HCT116 (cell line): ENCODE data around the gene LPAR5. TPM values are rescaled to one million over a fixed set of nuclear protein-coding genes. Genes with fewer than 3 reads are reported as not detected.

ENCODE experiments used
- ATAC-seq: fragments of 200-7000 bp; cut with Tn5 transposase; 2 replicates; pipeline ENCODE4 v1.9.1; 2020; ENCODE audit warnings: mild to moderate bottlenecking, moderate library complexity
- BruUV-seq: library from RNA; stranded (reverse); fragments of 400-500 nt; replicated peaks from 2 replicates; lab custom pipeline; 2021; lab: Mats Ljungman, UMichigan
- CTCF ChIA-PET: fragments of 300-600 bp; sonication (Branson Sonifier 250); formaldehyde crosslinking; loops from one replicate; lab custom pipeline; 2021; ENCODE audit warnings: antibody characterized with exemption; lab: Charles Lee
- POLR2A ChIA-PET: fragments of 300-600, 350-600 bp; sonication (Branson Sonifier 250); formaldehyde crosslinking; loops from one replicate; lab custom pipeline; 2021; ENCODE audit warnings: antibody characterized with exemption; lab: Charles Lee
- RAD21 ChIA-PET, 2 experiments: fragments of 300-600 bp; sonication (Branson Sonifier 250); formaldehyde crosslinking; loops; one replicate each; lab custom pipeline; 2023; ENCODE audit warnings: low total read pairs in 2 of 2; ENCODE audit not compliant: uncharacterized antibody in 2 of 2, unreplicated experiment in 2 of 2, low non-redundant PET in 1 of 2; lab: Charles Lee
- DNase-seq: peaks from one replicate; pipeline ENCODE4 v3.0.0-alpha.2; 2010; ENCODE audit warnings: low read depth, low spot score
- H2AFZ ChIP-seq: fragments of 200-600 bp; shearing (Covaris generic), sonication (generic); 2 replicates; pipeline ENCODE4 v1.6.1; 2017; ENCODE audit warnings: low read depth, mixed run types, mixed read lengths, antibody characterized with exemption, low read length; ENCODE audit not compliant: poor library complexity, severe bottlenecking
- H3K27ac ChIP-seq: 2 replicates; pipeline ENCODE4 v1.5.1; 2012; ENCODE audit warnings: low read depth, low read length
- H3K27me3 ChIP-seq: fragments of 200-600 bp; sonication (generic); 2 replicates; pipeline ENCODE4 v1.6.1; 2016; ENCODE audit warnings: mixed run types, low read length, mixed read lengths; ENCODE audit not compliant: insufficient read depth
- H3K36me3 ChIP-seq, 2 experiments: fragments of 200-500 bp in 1 of 2; fragments of 200-600 bp in 1 of 2; sonication (Bioruptor generic) in 1 of 2; sonication (generic) in 1 of 2; 2 replicates each; pipeline versions ENCODE4 v1.5.1 to v1.6.1; 2014 to 2016; ENCODE audit warnings: low read length in 2 of 2, inconsistent platforms in 1 of 2, mixed read lengths in 1 of 2, mixed run types in 1 of 2; ENCODE audit not compliant: insufficient read depth in 2 of 2, control insufficient read depth in 1 of 2
- H3K4me1 ChIP-seq, 2 experiments: fragments of 200-600 bp in 1 of 2; sonication (generic) in 1 of 2; 2 replicates each; pipeline versions ENCODE4 v1.5.1 to v1.6.1; 2012 to 2017; ENCODE audit warnings: low read length in 2 of 2, inconsistent platforms in 1 of 2, mild to moderate bottlenecking in 1 of 2, mixed read lengths in 1 of 2, mixed run types in 1 of 2, moderate library complexity in 1 of 2; ENCODE audit not compliant: insufficient read depth in 2 of 2, control insufficient read depth in 1 of 2
- H3K4me2 ChIP-seq: fragments of 200-600 bp; sonication (generic); 2 replicates; pipeline ENCODE4 v1.6.1; 2017; ENCODE audit warnings: mixed run types, low read length, mixed read lengths
- H3K4me3 ChIP-seq, 2 experiments: fragments of 200-600 bp in 1 of 2; sonication (generic) in 1 of 2; replicated peaks in 1 of 2; 2 replicates each; pipeline ENCODE4 v1.5.1; 2011 to 2016; ENCODE audit warnings: low read length in 2 of 2, control low read depth in 1 of 2, low read depth in 1 of 2, mild to moderate bottlenecking in 1 of 2, mixed read lengths in 1 of 2, mixed run types in 1 of 2
- H3K79me2 ChIP-seq: fragments of 200-600 bp; sonication (generic); 2 replicates; pipeline ENCODE4 v1.6.1; 2017; ENCODE audit warnings: mild to moderate bottlenecking, mixed run types, low read length, moderate library complexity, mixed read lengths; ENCODE audit not compliant: insufficient read depth
- H3K9ac ChIP-seq: fragments of 200-600 bp; sonication (generic); 2 replicates; pipeline ENCODE4 v1.6.1; 2016; ENCODE audit warnings: low read length, mixed read lengths
- H3K9me2 ChIP-seq: fragments of 200-600 bp; sonication (generic), shearing (Covaris generic); 2 replicates; pipeline ENCODE4 v1.6.1; 2017; ENCODE audit warnings: mixed run types, mild to moderate bottlenecking, moderate library complexity; ENCODE audit not compliant: insufficient read depth
- H3K9me3 ChIP-seq, 2 experiments: fragments of 200-500 bp in 1 of 2; fragments of 200-600 bp in 1 of 2; sonication (Bioruptor generic) in 1 of 2; sonication (generic) in 1 of 2; 2 replicates each; pipeline ENCODE4 v1.6.1; 2014 to 2017; ENCODE audit warnings: low read length in 2 of 2, mixed read lengths in 2 of 2, inconsistent platforms in 1 of 2, low read depth in 1 of 2, mild to moderate bottlenecking in 1 of 2, mixed run types in 1 of 2, moderate library complexity in 1 of 2; ENCODE audit not compliant: control insufficient read depth in 1 of 2, insufficient read depth in 1 of 2
- H4K20me1 ChIP-seq: fragments of 200-600 bp; sonication (generic), shearing (Covaris generic); 2 replicates; pipeline ENCODE4 v1.6.1; 2017; ENCODE audit warnings: mixed run types, mild to moderate bottlenecking, moderate library complexity; ENCODE audit not compliant: insufficient read depth
- CEBPB ChIP-seq: IDR thresholded peaks from 2 replicates; pipeline ENCODE4 v1.6.1; 2012; ENCODE audit warnings: low read depth
- FOSL1 ChIP-seq: IDR thresholded peaks from 2 replicates; pipeline ENCODE4 v1.6.1; 2012; ENCODE audit warnings: low read depth
- RAD21 ChIP-seq: IDR thresholded peaks from 2 replicates; pipeline ENCODE4 v1.6.1; 2012; ENCODE audit warnings: low read depth, mild to moderate bottlenecking
- SIN3A ChIP-seq: IDR thresholded peaks from 2 replicates; pipeline ENCODE4 v1.6.1; 2012; ENCODE audit warnings: low read depth
- TCF7L2 ChIP-seq: IDR thresholded peaks from 2 replicates; pipeline ENCODE4 v1.7.0; 2011; ENCODE audit warnings: borderline replicate concordance, inconsistent platforms; ENCODE audit not compliant: insufficient read depth, insufficient read length; ENCODE audit errors: extremely low read depth
- ZNF274 ChIP-seq: fragments of 200-500 bp; sonication (Bioruptor generic); IDR thresholded peaks from 2 replicates; pipeline ENCODE4 v1.6.1; 2014; ENCODE audit warnings: mild to moderate bottlenecking, low read depth, low read length, inconsistent platforms
- intact Hi-C: fragments of 100-400 bp; cut with micrococcal nuclease; formaldehyde crosslinking; loops from 2 replicates; pipeline ENCODE4 v1.10.0; 2022
- total RNA-seq: library from RNA; stranded (reverse); gene quantifications from one replicate; pipeline ENCODE4 v1.2.1, GENCODE V29; 2021; ENCODE audit not compliant: unreplicated experiment
- TF ChIP-seq, protein P1 (sequence below), 3 experiments: fragments of 200-600 bp in 1 of 3; sonication (generic) in 1 of 3; IDR thresholded peaks in 2 of 3; conservative IDR thresholded peaks in 1 of 3; 2 replicates each; pipeline ENCODE4 v1.5.1; 2012 to 2017; ENCODE audit warnings: low read depth in 2 of 3, low read length in 2 of 3, antibody characterized with exemption in 1 of 3, borderline replicate concordance in 1 of 3, control low read depth in 1 of 3, mild to moderate bottlenecking in 1 of 3, mixed read lengths in 1 of 3, mixed run types in 1 of 3, moderate library complexity in 1 of 3; ENCODE audit not compliant: insufficient read depth in 1 of 3
- TF ChIP-seq, protein P2 (sequence below): IDR thresholded peaks from 2 replicates; pipeline ENCODE4 v1.6.1; 2011; ENCODE audit warnings: mild to moderate bottlenecking, low read length, moderate library complexity; ENCODE audit not compliant: insufficient replicate concordance; ENCODE audit errors: extremely low read depth

Gene LPAR5
- total RNA-seq, 1 experiment from 2014 or later = 5.2 TPM

DNA sequence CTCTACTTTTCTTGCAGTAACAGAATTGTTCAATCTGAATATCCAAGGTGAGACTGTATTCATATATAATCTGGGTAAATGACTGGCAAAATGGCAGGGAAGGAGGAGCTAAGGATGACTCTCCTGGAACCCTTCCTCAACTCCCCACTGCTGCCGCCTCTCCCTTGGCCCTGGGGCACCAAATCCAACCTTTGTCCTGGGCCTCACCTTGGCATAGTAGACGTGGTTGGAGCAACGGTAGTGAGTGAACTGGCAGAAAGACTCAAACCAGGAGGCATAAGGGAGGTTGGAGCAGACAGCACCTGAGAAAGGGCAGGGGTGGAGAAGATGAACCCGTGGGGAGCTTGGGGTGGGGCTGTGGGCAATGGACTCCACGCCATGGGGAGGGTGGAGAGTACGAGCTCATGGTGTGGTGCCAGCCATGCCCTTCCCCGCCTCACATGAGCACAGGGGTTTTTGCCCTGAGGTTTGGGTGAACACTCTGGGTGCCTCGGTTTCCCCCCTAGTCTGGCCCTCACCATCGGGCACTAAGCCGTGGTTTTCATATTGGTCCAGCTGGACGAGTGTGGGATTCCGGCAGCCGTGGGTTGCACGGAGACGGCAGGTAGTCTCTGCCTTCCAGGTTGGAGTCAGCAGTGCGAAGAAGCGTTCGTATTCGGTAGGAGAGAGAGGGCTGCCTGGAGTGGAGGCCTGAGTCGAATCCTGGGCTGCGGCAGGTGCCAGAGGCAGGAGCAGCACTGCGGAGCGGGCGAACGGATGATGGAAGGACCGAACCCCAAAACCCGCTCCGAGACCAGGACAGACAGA lies 10.7 kb upstream of the LPAR5 start:
- H3K9me3 ChIP-seq = peaks cover 0 to 10% of the 10 kb centered on the region in 2 experiments; a peak in 1 of 4 replicates
- BruUV-seq = no TSS peak
- H3K9ac ChIP-seq = no peak overlapping the region
- no peaks in the 10 kb centered on the region for H3K79me2 ChIP-seq
- H2AFZ ChIP-seq = no peak overlapping the region
- no peaks in the 10 kb centered on the region for H3K9me2 ChIP-seq
- RAD21 ChIA-PET = no interaction called here
- no peaks in the 10 kb centered on the region for H4K20me1 ChIP-seq
- intact Hi-C loops = no loop called here
- POLR2A ChIA-PET = no interaction called here
- no peaks in the 10 kb centered on the region for H3K4me1 ChIP-seq
- H3K4me3 ChIP-seq = no peak overlapping the region
- TF ChIP-seq ZNF274 (no peak), FOSL1 (no peak)
- TF ChIP-seq, protein P1, sequence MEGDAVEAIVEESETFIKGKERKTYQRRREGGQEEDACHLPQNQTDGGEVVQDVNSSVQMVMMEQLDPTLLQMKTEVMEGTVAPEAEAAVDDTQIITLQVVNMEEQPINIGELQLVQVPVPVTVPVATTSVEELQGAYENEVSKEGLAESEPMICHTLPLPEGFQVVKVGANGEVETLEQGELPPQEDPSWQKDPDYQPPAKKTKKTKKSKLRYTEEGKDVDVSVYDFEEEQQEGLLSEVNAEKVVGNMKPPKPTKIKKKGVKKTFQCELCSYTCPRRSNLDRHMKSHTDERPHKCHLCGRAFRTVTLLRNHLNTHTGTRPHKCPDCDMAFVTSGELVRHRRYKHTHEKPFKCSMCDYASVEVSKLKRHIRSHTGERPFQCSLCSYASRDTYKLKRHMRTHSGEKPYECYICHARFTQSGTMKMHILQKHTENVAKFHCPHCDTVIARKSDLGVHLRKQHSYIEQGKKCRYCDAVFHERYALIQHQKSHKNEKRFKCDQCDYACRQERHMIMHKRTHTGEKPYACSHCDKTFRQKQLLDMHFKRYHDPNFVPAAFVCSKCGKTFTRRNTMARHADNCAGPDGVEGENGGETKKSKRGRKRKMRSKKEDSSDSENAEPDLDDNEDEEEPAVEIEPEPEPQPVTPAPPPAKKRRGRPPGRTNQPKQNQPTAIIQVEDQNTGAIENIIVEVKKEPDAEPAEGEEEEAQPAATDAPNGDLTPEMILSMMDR (IDR thresholded peaks at IDR 0.05 in 2 of 3, conservative IDR thresholded peaks at IDR 0.05 in 1 of 3; ENCODE audit: borderline replicate concordance in 1 of 3, insufficient read depth in 1 of 3, low read depth in 2 of 3, low read length in 2 of 3) = no peak
- peaks cover 6% of the 10 kb centered on the region; the same call in 1 of the 2 replicates for H3K27me3 ChIP-seq
- no peak overlapping the region for H3K27ac ChIP-seq
- DNase-seq = no peak
- H3K4me2 ChIP-seq = no peak overlapping the region
- H3K36me3 ChIP-seq = peaks cover 4 to 6% of the 10 kb centered on the region in 2 experiments; a peak in 1 of 4 replicates
- no peak for ATAC-seq
- CTCF ChIA-PET = no interaction called here

GRCh38 chr12:6644903-6645302 lies 9.1 kb upstream of the LPAR5 start:
- TF ChIP-seq, protein P2, sequence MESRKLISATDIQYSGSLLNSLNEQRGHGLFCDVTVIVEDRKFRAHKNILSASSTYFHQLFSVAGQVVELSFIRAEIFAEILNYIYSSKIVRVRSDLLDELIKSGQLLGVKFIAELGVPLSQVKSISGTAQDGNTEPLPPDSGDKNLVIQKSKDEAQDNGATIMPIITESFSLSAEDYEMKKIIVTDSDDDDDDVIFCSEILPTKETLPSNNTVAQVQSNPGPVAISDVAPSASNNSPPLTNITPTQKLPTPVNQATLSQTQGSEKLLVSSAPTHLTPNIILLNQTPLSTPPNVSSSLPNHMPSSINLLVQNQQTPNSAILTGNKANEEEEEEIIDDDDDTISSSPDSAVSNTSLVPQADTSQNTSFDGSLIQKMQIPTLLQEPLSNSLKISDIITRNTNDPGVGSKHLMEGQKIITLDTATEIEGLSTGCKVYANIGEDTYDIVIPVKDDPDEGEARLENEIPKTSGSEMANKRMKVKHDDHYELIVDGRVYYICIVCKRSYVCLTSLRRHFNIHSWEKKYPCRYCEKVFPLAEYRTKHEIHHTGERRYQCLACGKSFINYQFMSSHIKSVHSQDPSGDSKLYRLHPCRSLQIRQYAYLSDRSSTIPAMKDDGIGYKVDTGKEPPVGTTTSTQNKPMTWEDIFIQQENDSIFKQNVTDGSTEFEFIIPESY = no peak
- TF ChIP-seq RAD21 (peak; percentile 67), CEBPB (no peak), TCF7L2 (no peak), SIN3A (no peak)
- TF ChIP-seq, protein P1 (IDR thresholded peaks at IDR 0.05 in 2 of 3, conservative IDR thresholded peaks at IDR 0.05 in 1 of 3; ENCODE audit: borderline replicate concordance in 1 of 3, insufficient read depth in 1 of 3, low read depth in 2 of 3, low read length in 2 of 3) = peak in 1 of 3 experiments; percentile 47; a peak in 1 of 6 replicates
- H3K9me3 ChIP-seq = peaks cover 0 to 10% of the 10 kb centered on the region in 2 experiments; a peak in 1 of 4 replicates
- no peaks in the 10 kb centered on the region for H4K20me1 ChIP-seq
- ChIA-PET RAD21 (no interaction called here), POLR2A (no interaction called here), CTCF (no interaction called here)
- DNase-seq (no peak), ATAC-seq (no peak)
- no peak overlapping the region for H3K9ac ChIP-seq
- H3K27ac ChIP-seq = no peak overlapping the region
- no peak overlapping the region for H2AFZ ChIP-seq
- no peaks in the 10 kb centered on the region for H3K9me2 ChIP-seq
- peaks cover 6% of the 10 kb centered on the region; the same call in 1 of the 2 replicates for H3K27me3 ChIP-seq
- intact Hi-C loops = no loop called here
- no peaks in the 10 kb centered on the region for H3K79me2 ChIP-seq
- no peaks in the 10 kb centered on the region for H3K36me3 ChIP-seq
- H3K4me1 ChIP-seq = no peaks in the 10 kb centered on the region
- no TSS peak for BruUV-seq
- no peak overlapping the region for H3K4me2 ChIP-seq
- H3K4me3 ChIP-seq = no peak overlapping the region
